Measurements from ENCODE around the gene FLNB. TPM values are rescaled to one million over a fixed set of nuclear protein-coding genes. Genes with fewer than 3 reads are reported as not detected.

Gene FLNB
- polyA plus RNA-seq, 1 donor from 2014 or later = 10.3 TPM

DNA sequence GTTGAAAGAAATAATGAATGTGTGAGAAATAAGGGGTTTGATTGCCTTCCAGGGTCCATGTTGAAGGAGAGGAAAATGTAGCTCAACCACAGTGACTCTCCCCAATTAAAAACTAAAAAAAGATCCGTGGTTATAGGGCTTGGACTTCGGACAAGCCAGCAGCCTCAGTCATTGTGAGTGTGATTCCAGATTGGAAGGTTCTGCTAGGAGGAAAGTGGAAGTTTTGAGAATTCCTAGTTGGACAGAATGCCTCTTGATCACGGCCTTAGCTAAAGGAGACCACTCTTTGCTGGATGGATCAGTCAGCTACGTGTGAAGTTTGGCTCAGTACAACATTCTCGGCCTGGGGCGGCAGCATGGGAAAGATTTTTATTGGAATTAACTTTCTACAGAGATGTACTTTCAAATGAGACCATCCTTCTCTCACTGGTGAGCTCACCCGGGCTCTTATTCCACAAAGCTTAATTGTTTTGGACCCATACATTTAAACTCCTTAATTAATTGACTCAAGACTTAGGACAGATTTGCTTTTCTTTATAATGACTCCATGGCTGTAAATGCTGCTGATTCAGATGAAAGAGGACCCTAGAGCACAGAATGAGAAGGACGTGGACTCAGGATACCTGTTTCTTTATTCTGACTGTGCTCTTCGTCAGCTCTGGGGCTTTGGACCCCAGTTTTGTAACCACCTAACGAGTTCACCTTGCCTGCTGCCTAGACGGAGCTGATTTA is 27.5 kb downstream of the FLNB start:
- no peaks in the 10 kb centered on the region for H3K79me2 ChIP-seq (replicated peaks; ENCODE audit: insufficient read depth, low read length)
- H3K4me3 ChIP-seq (ENCODE audit: low read length) = no peak overlapping the region
- H3K36me3 ChIP-seq (ENCODE audit: insufficient read depth, low read length) = no peaks in the 10 kb centered on the region
- no peak overlapping the region for H3K9ac ChIP-seq (ENCODE audit: low read length)
- H3F3A ChIP-seq (ENCODE audit: insufficient read depth, low read length, poor library complexity, severe bottlenecking) = no peaks in the 10 kb centered on the region
- H4K20me1 ChIP-seq (ENCODE audit: insufficient read depth) = no peaks in the 10 kb centered on the region
- no peaks in the 10 kb centered on the region for H3K9me2 ChIP-seq (ENCODE audit: insufficient read depth, low read length)
- no peak overlapping the region for H2AFZ ChIP-seq (ENCODE audit: low read depth, low read length)
- TF ChIP-seq EP300 (conservative IDR thresholded peaks at IDR 0.05; ENCODE audit: poor library complexity, severe bottlenecking) (no peak), TAF1 (IDR thresholded peaks at IDR 0.05; ENCODE audit: low read depth) (no peak), CTCF (IDR thresholded peaks at IDR 0.05; ENCODE audit: poor library complexity, severe bottlenecking) (no peak), SMC3 (conservative IDR thresholded peaks at IDR 0.05; ENCODE audit: poor library complexity) (no peak), EZH2 (IDR thresholded peaks at IDR 0.05; ENCODE audit: borderline replicate concordance, insufficient read depth, low read length, poor library complexity, severe bottlenecking) (no peak), REST (IDR thresholded peaks at IDR 0.05; ENCODE audit: borderline replicate concordance) (no peak), MXI1 (conservative IDR thresholded peaks at IDR 0.05; ENCODE audit: poor library complexity, severe bottlenecking) (no peak), POLR2AphosphoS5 (IDR thresholded peaks at IDR 0.05) (no peak), RAD21 (conservative IDR thresholded peaks at IDR 0.05) (no peak)
- H3K27ac ChIP-seq (ENCODE audit: low read length) = no peak overlapping the region
- H3K4me2 ChIP-seq (ENCODE audit: low read length) = no peak overlapping the region
- H3K9me3 ChIP-seq (ENCODE audit: low read length) = no peaks in the 10 kb centered on the region
- no peaks in the 10 kb centered on the region for H3K27me3 ChIP-seq (ENCODE audit: insufficient read depth, low read depth, low read length)

- H3K36me3 ChIP-seq (ENCODE audit: insufficient read depth, low read length) = no peaks in the 10 kb centered on the region
- no peak overlapping the region for H3K4me3 ChIP-seq (ENCODE audit: low read length)
- TF ChIP-seq CTCF (IDR thresholded peaks at IDR 0.05; ENCODE audit: poor library complexity, severe bottlenecking) = no peak
- no peak for TF ChIP-seq EZH2 (IDR thresholded peaks at IDR 0.05; ENCODE audit: borderline replicate concordance, insufficient read depth, low read length, poor library complexity, severe bottlenecking)
- TF ChIP-seq SMC3 (conservative IDR thresholded peaks at IDR 0.05; ENCODE audit: poor library complexity) = no peak
- TF ChIP-seq RAD21 (conservative IDR thresholded peaks at IDR 0.05) = no peak
- TF ChIP-seq POLR2AphosphoS5 (IDR thresholded peaks at IDR 0.05) = no peak
- TF ChIP-seq REST (IDR thresholded peaks at IDR 0.05; ENCODE audit: borderline replicate concordance) = no peak
- TF ChIP-seq EP300 (conservative IDR thresholded peaks at IDR 0.05; ENCODE audit: poor library complexity, severe bottlenecking) = no peak
- TF ChIP-seq TAF1 (IDR thresholded peaks at IDR 0.05; ENCODE audit: low read depth) = no peak
- no peak for TF ChIP-seq MXI1 (conservative IDR thresholded peaks at IDR 0.05; ENCODE audit: poor library complexity, severe bottlenecking)
- no peak overlapping the region for H3K4me2 ChIP-seq (ENCODE audit: low read length)
- H3K27me3 ChIP-seq (ENCODE audit: insufficient read depth, low read depth, low read length) = no peaks in the 10 kb centered on the region
- no peaks in the 10 kb centered on the region for H3K9me2 ChIP-seq (ENCODE audit: insufficient read depth, low read length)
- no peaks in the 10 kb centered on the region for H3K9me3 ChIP-seq (ENCODE audit: low read length)
- no peak overlapping the region for H3K27ac ChIP-seq (ENCODE audit: low read length)
- no peaks in the 10 kb centered on the region for H3K79me2 ChIP-seq (replicated peaks; ENCODE audit: insufficient read depth, low read length)
- H3K9ac ChIP-seq (ENCODE audit: low read length) = no peak overlapping the region
- no peak overlapping the region for H2AFZ ChIP-seq (ENCODE audit: low read depth, low read length)
- no peaks in the 10 kb centered on the region for H3F3A ChIP-seq (ENCODE audit: insufficient read depth, low read length, poor library complexity, severe bottlenecking)
- H4K20me1 ChIP-seq (ENCODE audit: insufficient read depth) = no peaks in the 10 kb centered on the region
These were observed 28.2 kb downstream of the FLNB start for GRCh38 chr3:58036293-58037032.
